GM18520 (cell line): ENCODE measurements around the gene ENAH.
"Not testable (repeated sequence)": the region's sequence is repeated elsewhere in the genome, so short reads cannot be mapped to it uniquely, and the experiment has no call there.

Experiments
- ATAC-seq: cut with Tn5 transposase; IDR thresholded peaks from one replicate; pipeline ENCODE4 v1.9.1; 2021; ENCODE audit not compliant: unreplicated experiment

The ENAH gene

DNA sequence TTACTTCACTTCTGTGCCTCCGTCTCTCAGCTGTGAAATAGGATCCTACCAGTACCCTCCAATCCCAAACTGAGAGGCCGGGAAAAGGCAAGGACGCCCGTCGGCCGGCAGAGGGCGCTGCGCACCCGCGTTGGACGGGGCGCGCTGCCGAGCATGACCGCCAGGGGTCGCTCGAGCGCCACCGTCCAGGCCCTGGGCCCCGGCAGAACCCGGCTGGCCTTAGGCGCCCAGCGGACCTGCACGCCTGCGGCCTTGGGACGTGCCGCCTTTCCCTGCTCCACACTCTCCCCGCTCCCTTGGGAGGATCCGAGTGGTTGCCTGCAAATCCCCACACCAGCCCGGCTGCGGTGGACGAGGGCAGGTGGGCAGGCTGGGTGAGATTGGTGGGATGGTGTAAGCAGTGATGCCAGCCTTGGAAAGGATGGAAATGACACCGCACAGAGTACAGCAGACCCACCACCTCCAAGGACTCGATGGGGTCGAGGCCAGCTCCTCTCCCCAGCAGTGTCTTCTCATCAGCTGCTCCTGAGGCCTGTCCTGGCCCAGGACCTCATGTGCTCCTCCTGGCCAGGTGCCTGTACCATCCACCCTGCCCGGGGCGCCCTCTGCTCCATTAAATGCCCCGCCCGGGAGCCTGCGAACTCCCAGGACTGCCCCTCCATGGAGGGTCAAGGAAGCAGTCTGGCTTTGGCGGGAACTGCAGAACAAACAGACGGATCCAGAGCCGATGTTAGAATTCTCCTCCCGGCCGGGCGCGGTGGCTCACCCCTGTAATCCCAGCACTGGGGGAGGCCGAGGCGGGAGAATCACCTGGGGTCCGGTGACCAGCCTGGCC lies 177.7 kb downstream of the ENAH start:
- ATAC-seq: peak; percentile 47

- no peak for ATAC-seq
Observed at GRCh38 chr1:225474439-225474985, 178.4 kb downstream of the ENAH start.

DNA sequence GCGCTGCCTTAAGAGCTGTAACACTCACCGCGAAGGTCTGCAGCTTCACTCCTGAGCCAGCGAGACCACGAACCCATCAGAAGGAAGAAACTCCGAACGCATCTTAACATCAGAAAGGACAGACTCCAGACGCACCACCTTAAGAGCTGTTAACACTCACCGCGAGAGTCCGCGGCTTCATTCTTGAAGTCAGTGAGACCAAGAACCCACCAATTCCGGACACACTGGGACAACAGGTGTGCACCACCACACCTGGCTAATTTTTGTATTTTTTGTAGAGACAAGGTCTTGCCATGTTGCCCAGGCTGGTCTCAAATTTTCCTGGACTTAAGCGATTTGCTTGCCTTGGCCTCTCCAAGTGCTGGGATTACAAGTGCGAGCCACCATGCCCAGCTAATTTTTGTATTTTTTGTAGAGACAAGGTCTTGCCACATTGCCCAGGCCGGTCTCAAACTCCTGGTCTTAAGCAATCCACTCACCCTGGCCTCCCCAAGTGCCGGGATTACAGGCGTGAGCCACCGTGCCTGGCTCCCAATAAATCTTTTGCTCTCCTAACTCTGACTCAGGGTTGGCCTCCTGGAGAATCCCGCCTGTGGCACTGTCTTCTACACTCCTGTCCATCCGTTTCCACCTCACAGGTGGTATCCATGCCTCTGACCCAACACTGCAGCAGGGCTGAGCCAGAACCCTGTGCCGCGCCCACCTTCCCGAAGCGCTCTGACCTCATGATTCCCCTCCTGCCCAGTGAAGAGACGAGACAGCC lies 179.1 kb downstream of the ENAH start:
- ATAC-seq: not testable (repeated sequence)

GRCh38 chr1:225473266-225473665 lies 179.7 kb downstream of the ENAH start:
- not testable (repeated sequence) for ATAC-seq

GRCh38 chr1:225471453-225472301 lies 181.2 kb downstream of the ENAH start:
- no peak for ATAC-seq

DNA sequence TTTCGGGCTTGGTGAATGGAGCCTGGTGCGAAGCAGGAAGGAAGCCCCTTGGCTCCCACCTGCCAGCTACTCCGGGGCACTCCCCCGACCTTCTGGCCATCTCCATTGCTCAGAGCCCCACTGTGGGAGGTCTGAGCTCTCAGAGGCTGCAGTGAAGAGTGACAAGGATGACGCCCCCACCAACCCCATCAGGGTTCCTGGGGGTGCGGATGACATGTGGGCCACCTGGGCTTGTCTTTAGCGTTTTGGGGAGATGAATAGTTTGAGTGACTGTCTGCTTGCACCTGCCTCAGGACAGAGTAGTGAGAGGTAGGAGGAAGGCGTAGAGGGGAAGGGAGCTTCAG lies 181.8 kb downstream of the ENAH start:
- no peak for ATAC-seq

- ATAC-seq: no peak
Observed at GRCh38 chr1:225470211-225471108, 182.5 kb downstream of the ENAH start.

GRCh38 chr1:225469051-225469450 lies 183.9 kb downstream of the ENAH start:
- no peak for ATAC-seq

GRCh38 chr1:225468270-225469020 lies 184.5 kb downstream of the ENAH start:
- ATAC-seq: no peak

- peak; percentile 92 for ATAC-seq
Observed at GRCh38 chr1:225467193-225468020, 185.5 kb downstream of the ENAH start.

GRCh38 chr1:225466848-225467192 lies 186.1 kb downstream of the ENAH start:
- ATAC-seq: no peak

DNA sequence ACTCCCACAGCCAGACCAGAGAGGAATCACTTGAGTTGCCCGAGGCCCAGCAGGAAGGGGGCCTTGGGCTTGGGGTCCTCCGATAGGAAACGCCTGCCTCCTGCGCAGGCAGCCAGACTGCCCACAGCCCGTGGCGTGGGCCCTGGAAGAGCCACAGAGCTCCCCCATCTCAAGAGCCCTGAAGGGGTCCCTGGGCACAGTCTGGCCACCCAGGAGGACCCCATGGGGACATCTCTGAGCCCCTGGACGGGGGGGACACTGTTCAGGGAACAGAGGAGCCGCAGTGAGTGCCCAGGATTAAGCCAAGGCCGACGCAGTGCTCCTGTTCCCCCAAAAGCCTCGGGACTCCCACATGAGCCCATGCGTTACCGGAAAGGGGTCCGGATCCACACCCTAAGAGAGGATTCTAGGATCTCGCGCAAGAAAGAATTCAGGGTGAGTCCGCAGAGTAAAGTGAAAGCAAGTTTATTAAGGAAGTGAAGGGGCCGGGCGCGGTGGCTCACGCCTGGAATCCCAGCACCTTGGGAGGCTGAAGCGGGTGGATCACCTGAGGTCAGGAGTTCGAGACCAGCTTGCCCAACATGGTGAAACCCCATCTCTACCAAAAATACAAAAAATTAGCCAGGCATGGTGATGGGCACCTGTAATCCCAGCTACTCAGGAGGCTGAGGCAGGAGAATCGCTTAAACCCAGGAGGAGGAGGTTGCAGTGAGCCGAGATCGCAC lies 187.0 kb downstream of the ENAH start:
- ATAC-seq: no peak

DNA sequence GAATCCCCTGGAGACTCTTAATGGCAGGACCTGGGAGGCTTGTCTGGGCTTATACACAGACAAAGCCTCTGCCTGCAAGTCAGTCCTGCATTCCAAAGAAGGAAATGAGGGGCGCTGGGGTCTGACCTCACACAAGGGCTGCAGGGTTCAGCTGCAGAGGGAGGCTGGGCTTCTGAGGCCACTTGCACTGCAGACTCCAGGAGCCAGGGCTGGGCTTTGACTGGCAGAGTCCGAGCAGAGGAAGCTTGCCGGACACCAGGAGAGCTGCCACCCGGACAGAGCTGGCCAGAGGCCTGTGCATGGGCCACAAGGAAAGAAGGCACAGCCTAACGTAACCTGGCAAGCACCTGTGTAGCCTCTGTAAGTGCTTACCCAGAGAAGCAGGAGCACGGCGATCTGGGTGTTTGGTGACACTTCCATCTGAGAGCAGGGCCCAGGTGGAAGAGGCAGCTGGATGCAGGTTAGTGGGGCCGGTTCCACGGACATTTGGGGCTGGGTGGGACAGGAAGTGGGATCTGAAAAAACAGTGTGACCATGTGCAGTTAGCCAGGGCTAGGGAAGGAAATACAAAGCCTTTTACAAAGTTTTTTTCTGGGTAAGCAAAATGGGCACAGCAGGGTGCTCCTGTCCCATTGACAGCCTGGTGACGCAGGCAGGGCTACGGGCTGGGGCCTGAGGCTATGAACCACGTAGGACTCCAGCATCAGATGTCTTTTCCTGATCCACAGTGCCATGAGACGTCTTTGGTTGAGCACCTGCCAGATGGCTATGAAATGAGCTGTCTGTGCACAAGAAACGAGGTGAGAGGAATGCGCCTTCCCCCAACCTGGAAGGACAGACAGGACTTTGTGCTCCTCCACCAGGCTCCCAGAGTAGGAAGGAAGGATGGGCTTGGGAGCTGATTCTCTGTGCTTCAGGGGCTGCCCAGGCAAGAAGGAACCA lies 187.8 kb downstream of the ENAH start:
- no peak for ATAC-seq

- ATAC-seq: no peak
Observed at GRCh38 chr1:225462714-225463574, 190.0 kb downstream of the ENAH start.

- no peak for ATAC-seq
Observed at GRCh38 chr1:225462429-225462713, 190.6 kb downstream of the ENAH start.
